H1 (cell line): Measurements from ENCODE around the gene RRAS2. TPM values are rescaled to one million over a fixed set of nuclear protein-coding genes. Genes with fewer than 3 reads are reported as not detected.
A peak's percentile ranks its signal among the peaks of the same experiment; 100 is the strongest.

Experiments
- CTCF ChIA-PET: fragments of 300-600 bp; sonication (Branson Sonifier 250); formaldehyde crosslinking; loops from one replicate; lab custom pipeline; 2021; ENCODE audit not compliant: partially characterized antibody; lab: Charles Lee
- POLR2A ChIA-PET: fragments of 300-600 bp; sonication (Branson Sonifier 250); formaldehyde crosslinking; loops from one replicate; lab custom pipeline; 2021; ENCODE audit warnings: inconsistent platforms; ENCODE audit not compliant: partially characterized antibody; lab: Charles Lee
- DNase-seq, 2 experiments: peaks; one replicate each; pipeline versions ENCODE4 v3.0.0 to v3.0.0-alpha.2; 2010 to 2022; ENCODE audit warnings: low spot score in 2 of 2, low read depth in 1 of 2, mixed read lengths in 1 of 2
- FAIRE-seq: peaks from 2 replicates; lab custom pipeline; 2011; peaks lifted over from hg19 to GRCh38; lab: Jason Lieb, UNC
- H2AFZ ChIP-seq: 2 replicates; pipeline ENCODE4 v1.8.1; 2012; ENCODE audit warnings: low read length, inconsistent platforms
- H2AK5ac ChIP-seq: 2 replicates; pipeline ENCODE4 v1.6.1; 2013; ENCODE audit warnings: low read depth, low read length
- H2BK120ac ChIP-seq: replicated peaks from 2 replicates; pipeline ENCODE3; 2013; ENCODE audit warnings: low read depth, low read length, inconsistent platforms
- H2BK12ac ChIP-seq: 2 replicates; pipeline ENCODE4 v1.6.1; 2013; ENCODE audit warnings: low read depth, low read length
- H2BK15ac ChIP-seq: 2 replicates; pipeline ENCODE4 v1.6.1; 2013; ENCODE audit warnings: low read length
- H2BK20ac ChIP-seq: 2 replicates; pipeline ENCODE4 v1.6.1; 2013; ENCODE audit warnings: low read length
- H2BK5ac ChIP-seq: 2 replicates; pipeline ENCODE4 v1.6.1; 2013; ENCODE audit warnings: low read depth, low read length
- H3K14ac ChIP-seq: 2 replicates; pipeline ENCODE4 v1.6.1; 2013; ENCODE audit warnings: inconsistent platforms; ENCODE audit not compliant: insufficient read length
- H3K18ac ChIP-seq: 2 replicates; pipeline ENCODE4 v1.6.1; 2013; ENCODE audit warnings: low read length; ENCODE audit errors: extremely low read depth
- H3K23ac ChIP-seq: 2 replicates; pipeline ENCODE4 v1.6.1; 2013; ENCODE audit warnings: inconsistent platforms; ENCODE audit not compliant: insufficient read length
- H3K23me2 ChIP-seq: 2 replicates; pipeline ENCODE4 v1.6.1; 2013; ENCODE audit warnings: low read depth, low read length
- H3K27ac ChIP-seq: 2 replicates; pipeline ENCODE4 v1.6.1; 2011; ENCODE audit warnings: low read depth, low read length, inconsistent platforms
- H3K27me3 ChIP-seq, 4 experiments: replicated peaks in 1 of 4; 1 replicate in 1 of 4; 2 replicates in 3 of 4; pipeline versions ENCODE4 v1.6.1 to v1.8.1; 2011 to 2013; ENCODE audit warnings: low read length in 3 of 4, mild to moderate bottlenecking in 3 of 4, inconsistent platforms in 2 of 4, mixed read lengths in 2 of 4, moderate library complexity in 1 of 4; ENCODE audit not compliant: control insufficient read depth in 3 of 4, insufficient read depth in 3 of 4; ENCODE audit errors: extremely low read depth in 1 of 4
- H3K36me3 ChIP-seq, 4 experiments: 2 replicates each; pipeline versions ENCODE4 v1.6.1 to v1.8.1; 2011 to 2013; ENCODE audit warnings: mild to moderate bottlenecking in 4 of 4, low read length in 3 of 4, moderate library complexity in 2 of 4, control low read depth in 1 of 4, inconsistent platforms in 1 of 4; ENCODE audit not compliant: insufficient read depth in 4 of 4, control insufficient read depth in 2 of 4
- H3K4ac ChIP-seq: replicated peaks from 2 replicates; pipeline ENCODE3; 2013; ENCODE audit warnings: low read length, low read depth, mixed read lengths, inconsistent platforms; ENCODE audit not compliant: insufficient read length
- H3K4me1 ChIP-seq, 4 experiments: replicated peaks in 1 of 4; 1 replicate in 1 of 4; 2 replicates in 3 of 4; pipeline versions ENCODE4 v1.6.1 to v1.8.1; 2011 to 2013; ENCODE audit warnings: low read length in 3 of 4, inconsistent platforms in 2 of 4, mixed read lengths in 1 of 4; ENCODE audit not compliant: insufficient read depth in 4 of 4, control insufficient read depth in 3 of 4
- H3K4me2 ChIP-seq, 2 experiments: 2 replicates each; pipeline versions ENCODE4 v1.6.1 to v1.8.1; 2011 to 2013; ENCODE audit warnings: low read depth in 2 of 2, low read length in 2 of 2, control low read depth in 1 of 2, inconsistent platforms in 1 of 2, mild to moderate bottlenecking in 1 of 2; ENCODE audit not compliant: insufficient read depth in 1 of 2
- H3K4me3 ChIP-seq, 4 experiments: fragments of 200-600, 300-600 bp in 1 of 4; sonication (generic), shearing (Covaris generic), sonication (Bioruptor Twin) in 1 of 4; 2 replicates each; pipeline versions ENCODE4 v1.5.1 to v1.8.1; 2011 to 2016; ENCODE audit warnings: low read length in 4 of 4, low read depth in 3 of 4, control low read depth in 2 of 4, inconsistent platforms in 2 of 4, mild to moderate bottlenecking in 2 of 4, mixed read lengths in 1 of 4, moderate library complexity in 1 of 4; ENCODE audit not compliant: insufficient read depth in 2 of 4; ENCODE audit errors: extremely low read depth in 1 of 4
- H3K56ac ChIP-seq: replicated peaks from 2 replicates; pipeline ENCODE3; 2013; ENCODE audit warnings: low read depth, mild to moderate bottlenecking, mixed read lengths, low read length, inconsistent platforms; ENCODE audit not compliant: insufficient read length
- H3K79me1 ChIP-seq: 2 replicates; pipeline ENCODE4 v1.6.1; 2013; ENCODE audit warnings: low read depth, low read length, control low read depth
- H3K79me2 ChIP-seq, 2 experiments: 2 replicates each; pipeline versions ENCODE4 v1.6.1 to v1.8.1; 2012 to 2013; ENCODE audit warnings: low read length in 2 of 2, mild to moderate bottlenecking in 2 of 2, inconsistent platforms in 1 of 2; ENCODE audit not compliant: insufficient read depth in 2 of 2, control insufficient read depth in 1 of 2
- H3K9ac ChIP-seq, 4 experiments: replicated peaks in 1 of 4; 1 replicate in 1 of 4; 2 replicates in 3 of 4; pipeline versions ENCODE4 v1.6.1 to v1.8.1; 2011 to 2013; ENCODE audit warnings: low read depth in 3 of 4, low read length in 3 of 4, control low read depth in 2 of 4, mild to moderate bottlenecking in 2 of 4, moderate library complexity in 2 of 4, inconsistent platforms in 1 of 4; ENCODE audit errors: extremely low read depth in 1 of 4
- H3K9me3 ChIP-seq, 2 experiments: 2 replicates each; pipeline versions ENCODE4 v1.6.1 to v1.8.1; 2012 to 2013; ENCODE audit warnings: mild to moderate bottlenecking in 2 of 2, moderate library complexity in 2 of 2, control low read depth in 1 of 2, inconsistent platforms in 1 of 2, low read depth in 1 of 2, low read length in 1 of 2, mixed read lengths in 1 of 2; ENCODE audit not compliant: insufficient read depth in 2 of 2
- H4K20me1 ChIP-seq, 2 experiments: replicated peaks in 1 of 2; 2 replicates each; pipeline versions ENCODE3 to v1.8.1; 2011 to 2013; ENCODE audit warnings: inconsistent platforms in 2 of 2, low read length in 2 of 2, mild to moderate bottlenecking in 1 of 2; ENCODE audit not compliant: insufficient read depth in 2 of 2, control insufficient read depth in 1 of 2
- H4K5ac ChIP-seq: 2 replicates; pipeline ENCODE4 v1.6.1; 2013; ENCODE audit warnings: low read length, low read depth, mixed read lengths, inconsistent platforms; ENCODE audit not compliant: insufficient read length
- H4K8ac ChIP-seq: 2 replicates; pipeline ENCODE4 v1.8.0; 2013; ENCODE audit warnings: mild to moderate bottlenecking, moderate library complexity, low read length, inconsistent platforms; ENCODE audit not compliant: insufficient read depth; ENCODE audit errors: extremely low read depth
- H4K91ac ChIP-seq: replicated peaks from 2 replicates; pipeline ENCODE3; 2013; ENCODE audit warnings: low read length, mixed read lengths, inconsistent platforms; ENCODE audit not compliant: insufficient read length
- CEBPB ChIP-seq: IDR thresholded peaks from 2 replicates; pipeline ENCODE4 v1.6.1; 2012; ENCODE audit warnings: low read depth, low read length
- CHD2 ChIP-seq: IDR thresholded peaks from 2 replicates; pipeline ENCODE4 v1.6.1; 2012; ENCODE audit warnings: low read length, improper control_type of control experiment
- CTBP2 ChIP-seq: IDR thresholded peaks from 2 replicates; pipeline ENCODE4 v1.7.0; 2011; ENCODE audit warnings: borderline replicate concordance, mild to moderate bottlenecking, moderate library complexity, mixed read lengths, low read length; ENCODE audit not compliant: insufficient read depth, insufficient read length
- EP300 ChIP-seq, 2 experiments: IDR thresholded peaks; 1 replicate in 1 of 2; 2 replicates in 1 of 2; pipeline ENCODE4 v1.6.1; 2011 to 2012; ENCODE audit warnings: low read depth in 2 of 2, low read length in 2 of 2, mild to moderate bottlenecking in 2 of 2, borderline replicate concordance in 1 of 2, inconsistent platforms in 1 of 2, moderate library complexity in 1 of 2
- EZH2 ChIP-seq: fragments of 200-600 bp; sonication (generic); IDR thresholded peaks from 2 replicates; pipeline ENCODE4 v1.7.1; 2012; ENCODE audit warnings: low read depth, mild to moderate bottlenecking, moderate library complexity, low read length, inconsistent platforms; ENCODE audit not compliant: severe bottlenecking
- GTF2F1 ChIP-seq: IDR thresholded peaks from 2 replicates; pipeline ENCODE4 v1.6.1; 2012; ENCODE audit warnings: low read depth, low read length, improper control_type of control experiment, borderline replicate concordance
- NANOG ChIP-seq: IDR thresholded peaks from 2 replicates; pipeline ENCODE4 v1.6.1; 2011; ENCODE audit warnings: low read length, low read depth, mild to moderate bottlenecking, inconsistent platforms; ENCODE audit not compliant: insufficient read depth, poor library complexity, severe bottlenecking
- PHF8 ChIP-seq: fragments of 200-600 bp; sonication (generic); conservative IDR thresholded peaks from 2 replicates; pipeline ENCODE4 v1.7.1; 2012; ENCODE audit warnings: low read depth, mild to moderate bottlenecking, inconsistent platforms, low read length, moderate library complexity
- RNF2 ChIP-seq: fragments of 200-900, 300-1000 bp; sonication (generic); IDR thresholded peaks from 2 replicates; pipeline ENCODE4 v1.7.1; 2016; ENCODE audit warnings: borderline replicate concordance, low read depth, mild to moderate bottlenecking, antibody characterized with exemption, low read length; ENCODE audit not compliant: poor library complexity, severe bottlenecking; ENCODE audit errors: missing control alignments
- SP4 ChIP-seq: IDR thresholded peaks from 2 replicates; pipeline ENCODE4 v1.6.1; 2012; ENCODE audit warnings: low read length, inconsistent platforms
- USF2 ChIP-seq: IDR thresholded peaks from 2 replicates; pipeline ENCODE4 v1.6.1; 2011; ENCODE audit warnings: low read length, improper control_type of control experiment
- ZNF274 ChIP-seq: IDR thresholded peaks from 2 replicates; pipeline ENCODE4 v1.7.0; 2012; ENCODE audit warnings: low read length, borderline replicate concordance; ENCODE audit errors: extremely low read depth
- WGBS, 2 experiments: shearing (Covaris generic) in 1 of 2; methylation state at CpG; one replicate each; pipeline versions ENCODE4 v1.1.6 to v1.1.7; 2013 to 2015; ENCODE audit warnings: low lambda C conversion rate in 2 of 2, mixed read lengths in 2 of 2, inconsistent platforms in 1 of 2, low coverage in 1 of 2, missing lambda C conversion rate in 1 of 2; ENCODE audit not compliant: insufficient replicate concordance in 2 of 2, insufficient coverage in 1 of 2, insufficient read length in 1 of 2; ENCODE audit errors: extremely low coverage in 1 of 2, missing lambda C conversion rate in 1 of 2; 5-methylcytosine and 5-hydroxymethylcytosine counted together
- polyA plus RNA-seq, 7 experiments: library from polyadenylated mRNA; depleted of rRNA in 3 of 7; stranded (reverse) in 5 of 7; unstranded in 2 of 7; fragments of >200 nt in 5 of 7; fragments of 200-250 nt in 2 of 7; gene quantifications; 1 replicate in 5 of 7; 2 replicates in 1 of 7; 4 replicates in 1 of 7; pipeline versions ENCODE4 v1.2.1 to v1.2.3, GENCODE V29; 2011 to 2013; ENCODE audit warnings: missing spikeins in 2 of 7, mixed read lengths in 2 of 7
- total RNA-seq: library from RNA; stranded (reverse); fragmentation: NEBNext Ultra II Directional; extraction: Animal tissue kit (Norgen Biotek cat#: 25700); gene quantifications from 2 replicates; pipeline ENCODE4 v1.2.1, GENCODE V29; 2021

RRAS2 gene
- total and polyA plus RNA-seq, 2 of the 8 experiments (the other 6 are each of a cell fraction or from before 2014, with no cell fraction given), result 72.3 to 234 TPM

GRCh38 chr11:14393889-14394288, 34.9 kb upstream of the RRAS2 start:
- H3K18ac ChIP-seq, result no peak overlapping the region
- no peak overlapping the region for H3K27ac ChIP-seq
- H2AFZ ChIP-seq, result no peak overlapping the region
- no peak overlapping the region for H3K4me2 ChIP-seq
- H4K20me1 ChIP-seq, result no peaks in the 10 kb centered on the region
- H3K23me2 ChIP-seq, result no peaks in the 10 kb centered on the region
- FAIRE-seq, result no peak
- H2BK20ac ChIP-seq, result no peak overlapping the region
- H3K9ac ChIP-seq, result no peak overlapping the region
- no peak overlapping the region for H2AK5ac ChIP-seq
- H2BK12ac ChIP-seq, result 0 out of 2 replicates have a peak overlapping the region, but pooled peaks have one; percentile 27
- H4K5ac ChIP-seq, result no peak overlapping the region
- H4K91ac ChIP-seq, result no peak overlapping the region
- no peak overlapping the region for H3K4ac ChIP-seq
- no peak overlapping the region for H2BK5ac ChIP-seq
- no peak overlapping the region for H2BK120ac ChIP-seq
- H3K9me3 ChIP-seq, result no peaks in the 10 kb centered on the region
- DNase-seq, result no peak
- ChIA-PET CTCF (interaction anchor here (1.3 kb wide), 1 partner anchor 26 kb away, joined by 4 read pairs; no protein-coding TSS in a partner anchor), POLR2A (interaction anchor here (1.5 kb wide), 1 partner anchor 89 kb away, joined by 3 read pairs; no protein-coding TSS in a partner anchor)
- no peak overlapping the region for H2BK15ac ChIP-seq
- no peak overlapping the region for H3K56ac ChIP-seq
- H3K14ac ChIP-seq, result no peak overlapping the region
- 93% methylated on average over 6 of the region's 6 CpGs; no CpG with 5 or more reads in 1 of the 2 experiments for WGBS, 2 experiments
- H3K79me1 ChIP-seq, result no peaks in the 10 kb centered on the region
- H4K8ac ChIP-seq, result no peak overlapping the region
- H3K23ac ChIP-seq, result no peak overlapping the region
- H3K36me3 ChIP-seq, result no peaks in the 10 kb centered on the region
- no peaks in the 10 kb centered on the region for H3K4me1 ChIP-seq
- H3K79me2 ChIP-seq, result no peaks in the 10 kb centered on the region
- H3K27me3 ChIP-seq, result no peaks in the 10 kb centered on the region
- no peak overlapping the region for H3K4me3 ChIP-seq
- TF ChIP-seq GTF2F1 (no peak), CHD2 (no peak), ZNF274 (no peak), USF2 (no peak), RNF2 (no peak), CTBP2 (no peak), EZH2 (no peak), CEBPB (no peak), NANOG (no peak), PHF8 (no peak), SP4 (no peak), EP300 (IDR thresholded peaks at IDR 0.05; ENCODE audit: borderline replicate concordance in 1 of 2, low read depth in 2 of 2, low read length in 2 of 2) (no peak)
